GM12878 (cell line): ENCODE data around the gene GBA2.

Source experiments
- FOS ChIP-seq: IDR thresholded peaks from 3 replicates; pipeline ENCODE4 v1.6.1; 2011; ENCODE audit warnings: borderline replicate concordance; ENCODE audit not compliant: insufficient read length; ENCODE audit errors: extremely low read depth
- NR2C2 ChIP-seq: IDR thresholded peaks from 2 replicates; pipeline ENCODE4 v1.6.1; 2011; ENCODE audit warnings: borderline replicate concordance, low read depth; ENCODE audit not compliant: control insufficient read depth, insufficient read length
- PBX3 ChIP-seq: IDR thresholded peaks from 2 replicates; pipeline ENCODE4 v1.6.1; 2011; ENCODE audit warnings: mild to moderate bottlenecking, low read depth, low read length, moderate library complexity; ENCODE audit not compliant: insufficient replicate concordance
- REST ChIP-seq: IDR thresholded peaks from 2 replicates; pipeline ENCODE4 v1.6.1; 2012; ENCODE audit warnings: mild to moderate bottlenecking, low read depth, low read length

GRCh38 chr9:35728041-35728971 is 20.7 kb downstream of the GBA2 start:
- TF ChIP-seq NR2C2 (no peak), REST (no peak), FOS (no peak), PBX3 (peak; percentile 74)
